NCI-H1048 (cell line): ENCODE data around the gene C22orf23.
"Not testable (repeated sequence)": the region's sequence is repeated elsewhere in the genome, so short reads cannot be mapped to it uniquely, and the experiment has no call there.

ENCODE experiments used
- DNase-seq: peaks from one replicate; lab custom pipeline; 2025; lab: John Stamatoyannopoulos, UW

The C22orf23 gene

DNA sequence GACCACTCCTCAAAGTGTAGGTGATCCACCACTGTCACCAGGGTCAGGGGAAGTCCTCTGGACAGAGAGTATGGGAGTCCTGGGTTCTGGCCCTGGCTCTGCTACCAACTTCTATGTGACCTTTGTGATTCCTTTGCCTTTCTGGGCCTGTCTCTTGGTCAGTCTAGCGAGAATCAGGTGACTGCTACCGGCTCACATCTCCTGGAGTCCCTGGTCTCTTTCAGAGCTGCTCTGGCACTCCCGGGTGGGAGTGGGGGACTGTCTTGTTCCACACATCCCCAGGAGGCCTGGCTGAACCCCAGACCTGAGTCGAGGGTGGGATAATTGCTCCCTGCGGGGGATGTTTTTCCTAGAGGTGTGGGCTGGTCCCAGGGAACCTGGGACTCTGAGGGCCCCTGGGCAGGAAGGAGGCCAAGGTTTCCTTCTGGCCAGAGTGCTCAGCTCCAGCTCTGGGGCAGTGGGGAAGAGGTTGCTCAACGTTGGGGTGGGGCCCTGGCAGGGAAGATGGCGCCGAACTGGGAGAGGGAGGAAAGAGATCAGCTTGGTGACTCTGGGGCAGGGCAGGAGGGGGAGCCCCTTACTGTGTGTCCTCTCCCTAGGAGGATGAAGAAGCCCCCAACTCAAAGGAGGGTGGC lies 28.9 kb upstream of the C22orf23 start:
- DNase-seq, result no peak

GRCh38 chr22:37981282-37982011 lies 28.0 kb upstream of the C22orf23 start:
- no peak for DNase-seq

GRCh38 chr22:37979782-37980181 lies 26.4 kb upstream of the C22orf23 start:
- DNase-seq, result no peak

DNA sequence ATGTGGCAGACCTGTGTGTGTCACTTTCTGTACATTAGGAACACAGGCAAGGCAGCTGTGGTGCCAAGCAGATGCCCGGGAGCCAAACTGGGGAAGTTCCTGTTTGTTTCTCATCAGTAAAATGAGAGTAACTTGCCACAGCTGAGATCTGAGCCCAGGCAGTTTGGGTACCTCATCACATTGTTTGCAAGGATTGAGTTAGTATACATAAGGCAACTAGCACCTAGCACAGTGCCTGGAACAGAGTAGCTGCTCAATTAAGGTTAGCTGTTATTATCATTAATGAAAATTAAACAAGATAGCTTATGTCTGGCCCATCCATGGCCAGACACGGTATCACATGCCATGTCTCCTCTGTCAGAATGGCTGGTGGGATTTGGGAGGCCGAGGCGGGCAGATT lies 23.1 kb upstream of the C22orf23 start:
- DNase-seq, result no peak

DNA sequence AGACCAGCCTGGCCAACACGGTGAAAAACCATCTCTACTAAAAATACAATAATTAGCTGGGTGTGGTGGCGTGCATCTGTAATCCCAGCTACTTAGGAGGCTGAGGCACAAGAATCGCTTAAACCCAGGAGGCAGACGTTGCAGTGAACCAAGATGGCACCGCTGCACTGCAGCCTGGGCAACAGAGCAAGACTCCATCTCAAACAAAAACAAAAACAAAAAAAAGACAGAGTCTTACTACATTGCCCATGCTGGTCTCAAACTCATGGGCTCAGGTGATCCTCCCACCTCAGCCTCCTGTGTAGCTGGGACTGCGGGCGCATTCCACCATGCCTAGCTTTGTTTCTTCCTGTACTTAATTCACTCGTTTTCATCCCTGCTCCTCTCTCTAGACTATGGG lies 22.6 kb upstream of the C22orf23 start:
- not testable (repeated sequence) for DNase-seq

- no peak for DNase-seq
Measured at GRCh38 chr22:37975153-37975552, 21.8 kb upstream of the C22orf23 start.

DNA sequence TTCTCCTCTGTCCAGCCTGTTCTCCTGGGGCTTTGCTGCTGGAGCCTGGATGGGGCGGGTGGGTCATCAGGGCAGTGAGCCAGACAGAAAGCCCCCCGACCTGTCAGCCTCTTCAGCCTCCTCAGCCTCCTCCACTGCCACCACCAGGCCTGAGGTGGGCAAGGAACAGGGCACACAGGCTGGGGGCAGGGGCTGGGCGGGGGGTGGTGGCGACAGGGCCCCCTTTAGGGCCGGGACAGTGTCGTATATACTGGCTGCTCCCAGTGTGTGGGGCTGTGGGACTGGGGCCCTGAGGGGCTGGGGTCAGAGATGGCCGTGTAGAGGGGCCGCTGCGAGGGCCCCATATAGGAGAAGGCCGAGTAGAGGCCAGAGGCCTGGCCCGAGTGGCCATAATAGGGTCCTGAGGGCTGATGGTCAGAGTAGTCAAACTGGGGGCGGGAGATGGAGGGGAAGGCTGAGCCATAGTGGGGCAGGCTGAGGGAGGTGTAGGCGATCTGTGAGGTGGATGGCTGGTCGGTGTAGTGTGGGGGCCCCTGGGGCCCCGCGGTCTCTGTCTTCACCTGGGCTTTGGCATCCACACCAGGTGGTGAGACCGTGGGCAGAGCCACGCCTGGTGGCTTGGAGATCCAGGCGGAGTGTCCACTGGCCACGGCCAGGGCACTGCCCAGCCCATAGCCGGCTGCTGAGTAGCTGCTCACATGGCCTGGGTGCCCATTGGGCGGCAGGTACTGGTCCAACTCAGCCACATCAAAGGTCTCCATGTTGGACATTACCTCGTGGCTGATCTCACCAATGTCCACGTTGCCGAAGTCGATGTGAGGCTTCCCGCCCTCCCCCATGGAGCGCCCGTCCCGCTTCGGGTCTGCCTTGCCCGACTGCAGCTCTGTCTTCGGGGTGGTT lies 20.1 kb upstream of the C22orf23 start:
- DNase-seq, result no peak

DNA sequence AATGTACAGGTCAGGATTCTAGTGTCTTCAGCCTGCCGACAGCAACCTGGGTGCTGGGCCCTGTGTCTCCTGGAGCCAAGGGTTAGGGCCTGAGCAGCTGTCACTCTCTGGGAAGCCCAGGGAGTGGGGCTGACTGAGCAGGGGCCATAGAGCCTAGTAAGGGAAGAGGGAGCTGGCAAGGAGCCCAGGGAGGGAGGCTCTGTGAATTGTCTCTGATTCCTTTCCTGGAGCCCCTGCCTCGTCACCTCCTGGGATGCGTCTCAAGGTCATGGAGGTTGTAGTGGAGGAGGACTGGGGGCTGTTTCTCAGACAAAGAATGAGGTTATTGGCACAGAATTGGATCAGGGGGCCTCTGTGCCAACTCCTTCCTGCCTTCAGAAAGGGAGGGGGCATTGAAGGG lies 19.1 kb upstream of the C22orf23 start:
- no peak for DNase-seq

- DNase-seq, result no peak
Measured at GRCh38 chr22:37971475-37972434, 18.4 kb upstream of the C22orf23 start.

DNA sequence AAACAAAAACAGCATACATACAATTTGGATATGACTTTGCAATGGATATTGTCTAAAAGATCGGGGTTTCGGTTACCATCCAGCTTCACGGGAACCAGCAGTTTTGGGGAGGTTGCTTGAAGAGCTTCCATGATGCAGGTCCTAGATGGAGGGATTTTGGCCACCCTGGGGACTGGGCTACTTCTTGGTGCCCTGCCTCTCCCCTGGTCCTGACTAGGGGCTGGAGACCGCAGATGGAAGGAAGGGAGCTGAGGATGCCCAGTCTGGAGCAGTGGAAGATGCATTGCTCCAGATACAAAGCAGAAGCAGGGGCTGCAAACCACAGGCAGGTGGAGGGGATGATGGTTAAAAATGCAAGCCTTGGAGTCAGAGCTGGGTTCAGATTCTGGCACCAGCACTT lies 17.5 kb upstream of the C22orf23 start:
- DNase-seq, result no peak

DNA sequence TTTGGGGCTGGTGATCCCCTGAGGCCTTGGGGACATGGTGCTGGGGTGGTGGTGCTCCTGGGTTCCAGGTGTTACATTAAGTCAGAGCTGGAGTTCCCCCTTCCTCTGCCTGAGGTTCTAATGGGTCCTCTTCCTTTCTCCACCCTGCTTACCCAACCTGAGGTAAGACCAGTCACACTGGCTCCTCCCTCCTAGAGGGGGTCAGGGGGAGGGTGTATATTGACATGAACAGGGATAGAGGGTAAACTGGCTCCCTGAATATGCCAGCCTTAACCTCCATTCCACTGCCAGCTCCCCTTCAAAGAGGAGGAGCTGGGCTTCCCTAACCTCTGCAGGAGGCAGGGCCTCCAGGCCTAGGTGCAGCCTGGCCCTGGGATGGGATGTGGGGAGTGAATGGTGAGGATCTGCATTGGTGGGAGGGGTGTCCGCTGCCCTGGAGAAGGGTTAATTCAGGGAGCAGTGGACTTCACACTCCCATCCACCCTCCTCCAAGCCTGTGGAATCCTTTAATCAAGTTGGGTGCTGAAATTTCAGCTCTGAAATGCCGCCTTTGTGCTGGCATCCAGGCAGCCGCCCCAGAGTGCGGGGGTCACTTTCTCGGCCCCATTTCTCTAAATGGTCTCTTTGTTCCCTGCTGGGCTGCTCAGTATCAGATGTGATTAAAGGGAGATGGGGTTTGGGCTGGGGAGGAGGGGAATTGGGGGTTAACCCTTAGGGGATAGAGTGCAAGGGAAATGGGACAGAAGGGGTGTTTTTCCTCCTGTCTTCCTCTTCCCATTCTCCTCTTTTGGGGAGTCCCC lies 15.3 kb upstream of the C22orf23 start:
- DNase-seq, result no peak

DNA sequence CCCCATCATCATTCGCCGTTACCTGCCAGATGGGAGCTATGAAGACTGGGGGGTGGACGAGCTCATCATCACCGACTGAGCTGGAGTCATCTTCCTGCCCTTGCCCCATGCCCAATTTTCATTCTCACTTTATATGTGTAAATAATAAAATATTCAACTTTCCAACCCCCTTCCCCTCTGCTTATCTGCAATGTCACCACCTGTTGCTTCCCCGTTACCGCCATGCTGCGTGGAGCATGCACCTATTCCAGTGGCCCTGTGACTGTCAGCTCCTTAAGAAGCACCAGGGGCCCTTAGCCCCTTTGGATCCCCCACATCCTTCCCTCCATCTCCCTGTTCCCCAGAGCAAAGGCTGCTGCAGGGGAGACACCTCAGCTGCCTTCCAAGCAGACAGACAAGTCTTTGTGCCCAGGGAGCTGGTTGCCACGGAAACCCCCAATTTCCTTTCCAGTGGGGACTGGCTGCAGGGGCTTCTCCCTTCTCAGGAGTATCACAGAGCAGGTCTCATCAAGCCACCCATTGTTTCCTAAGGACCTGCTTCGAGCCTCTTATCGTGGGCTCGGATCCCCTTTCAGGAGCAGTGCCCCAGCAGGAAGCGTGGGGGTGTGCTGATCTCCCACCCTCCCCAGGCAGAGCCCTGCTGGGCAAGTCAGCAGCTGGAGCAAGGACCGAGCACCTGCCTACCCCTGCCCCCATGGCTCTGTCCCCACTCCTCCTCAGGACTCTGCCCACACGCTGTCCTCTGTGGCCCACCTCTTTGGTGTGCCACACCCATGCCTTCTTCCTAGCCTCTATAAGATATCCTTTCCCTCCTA lies 14.4 kb upstream of the C22orf23 start:
- no peak for DNase-seq

DNA sequence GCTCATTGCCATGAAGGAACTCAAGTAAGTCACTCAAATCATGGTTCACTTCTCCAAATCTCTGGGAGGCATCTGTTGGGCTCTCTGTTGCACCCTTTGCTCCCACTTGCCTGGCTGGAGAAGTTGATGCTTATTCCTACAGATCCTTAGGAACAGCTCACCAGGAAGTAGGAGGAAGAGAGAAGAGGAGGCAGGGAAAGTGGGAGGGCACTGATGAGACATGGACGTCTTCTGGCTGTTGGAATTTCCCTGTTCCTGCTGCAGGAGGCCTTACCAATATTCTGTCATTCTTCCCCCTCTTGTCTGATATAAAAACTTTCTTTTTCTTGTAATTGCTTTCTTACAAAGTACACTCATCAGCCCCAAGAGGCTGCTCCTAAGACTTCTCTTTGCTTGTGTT lies 13.7 kb upstream of the C22orf23 start:
- DNase-seq, result no peak

DNA sequence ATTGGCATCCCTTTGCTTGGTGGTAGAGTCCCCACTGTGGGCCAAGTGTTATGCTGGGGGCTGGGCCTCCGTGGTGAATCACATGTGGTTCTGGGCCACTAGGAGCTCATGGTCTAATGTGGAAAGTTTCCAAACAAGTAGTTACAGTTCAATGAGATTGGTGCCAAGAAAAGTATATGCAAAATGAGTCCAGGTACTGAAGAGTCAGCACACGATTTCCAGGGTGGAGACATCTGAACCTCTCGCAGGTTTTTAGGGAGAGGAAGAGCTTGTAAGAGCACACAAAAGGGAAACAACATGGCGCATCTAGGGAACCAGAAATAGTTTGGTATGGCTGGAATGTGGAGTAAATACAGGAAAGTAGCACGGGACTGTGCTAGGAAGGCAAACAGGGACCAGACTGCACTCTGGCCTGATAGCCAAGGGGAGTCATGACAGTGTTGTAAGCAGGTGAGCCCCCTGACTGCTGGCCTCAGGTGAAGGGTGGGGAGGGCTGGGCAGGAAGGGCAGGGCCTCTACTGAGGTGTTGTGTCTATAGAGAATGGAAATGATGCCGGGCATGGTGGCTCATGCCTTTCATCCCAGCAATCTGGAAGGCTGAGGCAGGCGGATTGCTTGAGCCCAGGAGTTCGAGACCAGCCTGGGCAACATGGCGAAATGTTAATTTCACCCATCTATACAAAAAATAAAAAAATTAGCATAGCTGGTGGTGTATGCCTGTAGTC lies 12.7 kb upstream of the C22orf23 start:
- no peak for DNase-seq

DNA sequence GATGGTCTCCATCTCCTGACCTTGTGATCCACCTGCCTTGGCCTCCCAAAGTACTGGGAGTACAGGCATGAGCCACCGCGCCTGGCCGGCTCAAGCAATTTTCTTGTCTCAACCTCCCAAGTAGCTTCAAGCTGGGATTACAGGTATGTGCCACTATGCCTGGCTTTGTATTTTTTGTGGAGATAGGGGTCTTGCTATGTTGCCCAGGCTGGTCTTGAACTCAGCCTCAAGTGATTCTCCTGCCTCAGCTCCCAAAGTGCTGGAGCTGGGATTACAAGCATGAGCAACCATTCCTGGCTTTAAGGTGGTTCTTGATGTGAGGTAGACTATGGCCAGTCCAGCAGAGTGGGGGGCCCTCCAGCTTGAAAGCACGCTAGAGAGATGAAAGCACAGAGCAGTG lies 7.7 kb upstream of the C22orf23 start:
- no peak for DNase-seq

DNA sequence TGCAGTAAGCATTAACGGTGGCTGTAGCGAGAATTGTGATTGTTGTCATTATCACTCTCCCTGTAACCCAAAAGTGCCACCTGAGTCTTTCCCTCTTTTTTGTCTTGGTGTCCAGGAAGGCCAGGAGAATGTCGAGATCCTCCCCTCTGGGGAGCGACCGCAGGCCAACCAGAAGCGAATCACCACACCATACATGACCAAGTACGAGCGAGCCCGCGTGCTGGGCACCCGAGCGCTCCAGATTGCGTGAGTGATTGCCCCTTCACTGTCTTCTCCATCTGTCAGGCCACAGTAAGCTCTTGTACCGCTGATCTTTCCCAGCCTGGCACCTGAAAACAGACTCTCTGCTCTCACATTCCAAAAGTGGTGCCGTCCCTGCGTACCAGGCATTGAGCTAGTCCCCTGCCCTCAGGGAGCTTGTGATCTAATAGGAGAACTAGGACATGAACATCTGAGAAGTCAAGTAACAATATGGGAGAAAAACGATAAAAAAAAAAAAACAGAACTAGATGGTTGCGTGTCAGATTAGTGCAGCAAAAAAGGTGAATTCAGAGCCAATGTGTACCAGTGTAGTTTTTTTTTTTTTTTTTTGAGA lies 5.9 kb upstream of the C22orf23 start:
- DNase-seq, result no peak

DNA sequence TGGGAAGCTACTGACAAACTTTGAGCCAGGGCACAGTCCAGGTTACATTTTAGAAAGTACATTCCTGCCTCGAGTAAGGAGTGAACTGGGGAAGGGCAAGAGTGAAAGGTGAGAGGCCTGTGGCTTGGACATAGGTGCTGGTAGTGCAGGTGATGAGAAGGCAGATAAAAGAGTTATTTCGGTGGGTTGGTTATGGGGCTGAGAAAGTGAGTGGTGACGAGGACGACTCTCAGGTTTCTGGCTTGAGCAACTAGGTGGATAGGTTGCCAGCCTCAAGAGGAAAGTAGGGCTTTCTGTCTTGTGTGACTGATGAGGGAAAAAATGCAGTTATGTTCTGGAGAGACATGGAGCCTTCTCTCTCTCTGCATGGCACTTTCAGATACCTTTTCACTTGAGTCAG lies 3.8 kb upstream of the C22orf23 start:
- DNase-seq, result no peak

DNA sequence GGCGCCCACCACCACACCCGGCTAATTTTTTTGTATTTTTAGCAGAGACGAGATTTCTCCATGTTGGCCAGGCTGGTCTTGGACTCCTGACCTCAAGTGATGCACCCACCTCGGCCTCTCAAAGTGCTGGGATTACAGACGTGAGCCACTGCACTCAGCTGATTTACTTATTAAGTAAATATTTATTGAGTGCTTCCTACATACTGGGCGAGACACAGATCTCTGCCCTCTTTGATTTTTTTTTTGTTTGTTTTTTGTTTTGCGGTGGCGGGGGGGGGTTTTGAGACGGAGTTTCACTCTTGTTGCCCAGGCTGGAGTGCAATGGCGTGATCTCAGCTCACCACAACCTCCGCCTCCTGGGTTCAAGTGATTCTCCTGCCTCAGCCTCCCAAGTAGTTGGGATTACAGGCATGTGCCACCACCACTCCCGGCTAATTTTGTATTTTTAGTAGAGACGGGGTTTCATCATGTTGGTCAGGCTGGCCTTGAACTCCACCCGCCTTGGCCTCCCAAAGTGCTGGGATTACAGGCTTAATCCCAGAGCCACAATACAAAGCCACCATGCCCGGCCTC lies 2.5 kb upstream of the C22orf23 start:
- not testable (repeated sequence) for DNase-seq

DNA sequence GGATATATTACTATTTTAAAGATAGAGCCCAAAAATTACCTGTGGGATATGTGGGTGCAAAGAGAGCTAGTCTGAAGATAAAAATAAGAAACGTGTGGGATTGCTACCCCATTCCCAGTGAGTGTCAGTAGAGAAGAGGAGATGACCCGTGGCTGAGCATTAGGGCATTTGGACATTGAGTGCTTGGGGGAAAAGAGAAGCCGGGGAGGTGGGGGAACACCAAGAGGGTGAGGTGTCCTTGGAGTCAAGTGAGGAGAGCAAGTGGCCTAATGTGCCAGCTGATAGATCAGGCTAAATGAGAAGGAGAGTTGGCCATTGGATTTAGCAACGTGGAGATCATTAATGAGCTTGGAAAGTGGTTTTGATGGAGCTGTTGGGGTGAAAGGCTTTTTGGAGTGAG lies 1.3 kb upstream of the C22orf23 start:
- DNase-seq, result no peak
